NCI-H82 treated with DMSO at 0.1 percent for 48 hours (cell line): Measurements from ENCODE around the gene BARHL2.

ENCODE experiments used
- DNase-seq: peaks from one replicate; lab custom pipeline; 2025; ENCODE audit not compliant: unreplicated experiment; lab: John Stamatoyannopoulos, UW

BARHL2 gene

DNA sequence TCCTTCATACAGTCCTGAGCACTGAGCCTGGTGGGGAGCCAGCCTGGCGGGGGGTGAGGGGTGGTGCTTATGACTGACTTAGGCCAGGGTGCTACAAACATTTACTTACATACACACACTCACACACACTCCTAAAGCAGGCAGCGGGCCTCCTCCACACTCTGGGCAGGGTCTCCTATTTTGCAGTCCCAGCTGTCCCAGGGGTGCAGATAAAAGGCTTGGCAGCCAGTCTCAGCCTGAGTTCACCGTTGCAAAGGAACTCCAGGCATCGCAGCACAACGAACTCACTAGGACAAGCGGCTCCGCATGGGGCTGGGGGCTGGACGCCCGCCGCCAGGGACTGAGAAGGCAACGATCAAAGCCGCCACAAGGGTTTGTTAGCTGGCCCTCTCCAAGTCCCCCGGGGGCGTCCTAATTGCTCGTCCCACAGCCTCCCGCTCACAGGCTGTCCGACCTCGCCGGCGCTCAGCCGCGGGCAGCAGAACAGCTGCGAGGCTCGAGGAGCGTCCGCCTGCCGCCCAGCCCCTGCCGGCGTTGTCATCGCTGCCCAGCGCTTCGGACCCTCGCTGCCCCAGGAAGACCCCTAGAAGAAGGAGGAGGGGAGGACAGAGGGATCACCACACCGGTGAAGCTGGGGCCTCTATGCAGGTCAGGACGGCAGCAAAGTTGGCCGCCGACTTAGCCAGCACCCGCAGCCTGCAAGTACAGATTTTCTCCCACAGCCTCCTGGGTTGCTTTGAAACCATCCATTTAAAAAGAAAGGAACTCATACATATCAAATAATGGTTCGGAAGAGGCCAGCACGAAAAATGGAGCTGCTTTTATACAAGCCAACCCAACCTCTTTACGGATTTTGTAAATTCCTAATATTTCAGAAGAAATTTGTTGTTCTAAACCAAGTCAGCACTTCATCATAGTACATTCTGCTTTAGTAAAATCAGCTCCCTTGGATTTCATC lies 6.2 kb downstream of the BARHL2 start:
- DNase-seq, result no peak

DNA sequence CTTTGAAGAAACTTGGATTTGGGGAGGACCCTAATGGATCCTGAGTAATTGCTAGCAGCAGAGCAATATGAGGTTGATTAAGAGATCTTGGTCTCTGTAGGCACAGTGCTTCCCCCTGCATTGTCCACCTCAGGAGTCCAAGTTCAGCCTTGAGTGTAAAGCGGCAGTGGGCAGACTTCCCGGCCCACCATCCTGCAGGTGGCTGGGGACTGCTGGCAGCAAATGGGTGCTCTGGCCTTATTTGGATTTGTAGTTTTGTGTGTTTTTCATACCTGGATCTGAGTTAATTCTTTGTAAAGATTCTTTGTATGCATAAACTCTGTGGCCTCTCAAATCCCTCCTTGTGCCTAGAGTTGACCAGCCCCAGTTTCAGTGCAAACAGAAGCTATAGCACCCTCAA lies 7.6 kb downstream of the BARHL2 start:
- no peak for DNase-seq

DNA sequence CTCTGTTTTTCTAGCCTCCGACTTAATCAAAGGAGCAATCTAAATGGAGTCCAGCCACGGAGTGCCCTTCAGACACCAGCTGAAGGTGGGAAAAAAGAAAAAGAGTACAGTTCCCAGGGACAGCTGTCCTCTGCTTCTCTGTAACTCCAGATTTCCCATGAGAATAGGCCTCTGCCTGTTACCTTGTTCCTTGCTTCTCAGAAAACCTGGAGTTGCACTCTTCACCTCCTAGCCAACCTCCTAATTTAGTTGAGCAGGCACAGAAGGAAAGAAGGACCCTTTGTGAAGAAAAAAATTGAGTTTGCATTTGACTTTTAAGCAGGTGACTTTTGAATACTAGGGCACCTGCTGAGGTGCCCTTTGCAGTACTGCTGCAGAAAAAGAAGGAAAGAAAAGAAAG lies 8.3 kb downstream of the BARHL2 start:
- DNase-seq, result no peak

DNA sequence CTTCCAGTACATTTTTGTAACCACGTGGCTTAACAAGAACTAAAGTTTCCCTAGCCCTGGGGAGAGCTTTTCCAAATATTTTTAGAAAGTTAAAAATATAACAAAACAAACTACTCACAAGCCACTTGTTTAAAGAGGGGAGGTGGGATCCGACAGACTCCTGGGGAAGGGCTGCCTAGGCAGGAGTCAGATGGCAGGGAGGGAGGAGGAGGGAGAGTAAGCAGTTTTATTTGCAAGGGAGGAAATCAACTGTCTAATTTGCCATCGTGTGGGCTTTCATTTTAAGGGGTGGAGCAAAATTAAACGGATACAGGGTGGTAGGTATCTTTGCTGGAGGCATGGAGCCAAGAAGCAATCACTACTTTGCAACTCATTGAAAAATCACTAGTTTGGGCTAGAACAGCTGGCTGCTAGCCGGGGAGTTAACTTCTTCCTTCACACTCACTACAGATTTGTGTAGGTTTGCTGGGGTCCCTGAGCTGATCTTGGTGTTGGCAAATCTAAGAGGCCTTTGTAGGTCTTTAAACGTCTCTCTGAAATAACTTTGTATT lies 8.8 kb downstream of the BARHL2 start:
- no peak for DNase-seq

DNA sequence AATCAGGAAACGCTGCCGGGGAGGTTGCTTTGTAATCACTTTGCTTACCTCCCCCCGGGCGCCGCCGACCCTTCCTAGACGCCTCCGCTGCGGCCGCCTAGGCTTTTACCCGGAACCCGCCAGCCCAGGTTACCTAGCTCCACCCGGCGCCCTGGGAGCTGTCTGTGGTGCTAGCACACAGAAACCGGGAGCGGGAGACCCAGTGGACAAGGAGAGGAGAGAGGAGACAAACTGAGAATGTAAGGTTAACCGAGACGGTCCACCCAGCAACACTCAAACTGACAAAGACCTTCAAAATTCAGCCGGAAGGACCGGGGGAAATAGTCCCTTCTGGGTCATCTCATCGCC lies 9.8 kb downstream of the BARHL2 start:
- no peak for DNase-seq

DNA sequence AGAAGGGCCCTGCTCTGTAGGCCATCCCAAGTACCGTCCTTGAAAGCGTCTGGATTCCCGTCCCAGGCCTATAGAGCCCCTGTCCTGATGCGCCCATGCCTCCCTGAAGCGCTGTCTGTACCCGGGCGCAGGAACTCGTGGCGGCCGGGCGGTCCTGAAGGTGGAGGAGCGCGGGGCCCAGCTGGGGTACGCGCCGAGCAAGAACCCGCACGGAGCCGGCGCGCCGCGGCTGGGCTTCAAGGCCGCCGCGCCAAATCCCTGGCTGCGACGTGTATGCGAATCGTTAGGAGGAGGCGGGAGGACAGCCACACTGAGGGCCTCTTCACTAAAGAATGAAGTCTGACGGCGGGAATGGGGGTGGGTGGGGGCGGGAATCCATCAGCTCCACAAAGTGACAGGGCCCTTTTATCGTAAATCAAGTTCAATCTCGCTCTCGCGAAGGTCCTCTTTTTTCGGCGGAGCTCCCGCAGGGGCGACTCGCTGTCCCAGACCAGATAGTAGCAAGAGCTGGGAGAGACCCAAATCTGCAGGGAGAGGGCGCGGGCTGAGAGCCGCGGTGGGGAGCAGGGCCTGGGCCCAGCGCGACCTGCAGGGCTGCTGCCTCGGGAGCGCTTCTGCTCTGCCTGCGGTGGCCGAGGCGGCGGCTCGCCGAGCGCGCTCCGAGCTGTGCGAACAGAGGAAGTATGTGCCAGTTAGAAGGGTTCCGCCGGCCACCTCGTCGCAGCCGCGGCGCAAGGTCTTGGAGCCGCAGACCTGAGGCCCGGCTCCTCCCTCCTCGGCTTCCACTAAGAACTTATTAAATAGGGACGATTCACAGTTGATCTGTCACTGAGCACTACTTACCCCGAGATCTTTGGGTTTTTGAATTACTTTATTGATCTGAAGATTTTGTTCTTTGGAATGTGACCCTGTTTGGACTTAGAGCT lies 10.4 kb downstream of the BARHL2 start:
- DNase-seq, result no peak

DNA sequence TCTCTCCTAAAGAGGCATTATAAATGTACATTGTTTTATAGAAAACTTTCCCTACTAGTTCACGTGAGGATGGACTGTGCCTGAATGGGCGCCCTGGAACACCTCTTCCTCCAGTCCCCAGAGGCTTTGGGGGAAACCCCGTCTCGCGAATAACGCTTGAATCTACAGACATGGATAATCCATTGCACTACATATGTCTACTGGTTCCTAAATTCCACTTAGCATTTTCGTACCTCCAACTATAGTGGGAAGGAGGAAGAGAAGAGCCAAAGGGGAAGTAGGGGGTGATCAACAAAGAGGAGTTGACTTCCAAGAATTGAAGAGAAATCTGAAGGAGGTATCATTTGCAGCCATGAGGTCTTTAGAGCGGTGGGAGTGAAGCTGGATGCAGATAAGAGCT lies 11.1 kb downstream of the BARHL2 start:
- DNase-seq, result no peak

DNA sequence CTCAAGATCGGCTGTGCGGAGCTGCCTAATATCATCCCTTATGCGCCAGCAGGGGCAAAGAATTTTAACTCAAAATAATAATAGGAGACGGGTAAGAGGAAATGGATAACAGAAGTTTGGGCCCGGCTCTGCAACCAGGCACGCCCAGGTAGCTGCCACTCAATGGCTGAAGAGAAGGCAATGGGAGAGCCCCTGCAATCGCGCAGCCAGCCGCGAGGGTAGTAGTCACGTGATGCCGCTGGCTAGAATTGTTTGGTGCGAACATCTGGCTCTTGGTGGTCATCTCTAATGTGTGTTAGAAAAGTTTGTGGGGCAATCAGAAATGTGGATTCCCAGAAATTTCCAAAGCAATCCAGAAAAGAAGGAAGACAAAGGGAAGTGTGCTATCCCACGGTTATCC lies 12.3 kb downstream of the BARHL2 start:
- no peak for DNase-seq

DNA sequence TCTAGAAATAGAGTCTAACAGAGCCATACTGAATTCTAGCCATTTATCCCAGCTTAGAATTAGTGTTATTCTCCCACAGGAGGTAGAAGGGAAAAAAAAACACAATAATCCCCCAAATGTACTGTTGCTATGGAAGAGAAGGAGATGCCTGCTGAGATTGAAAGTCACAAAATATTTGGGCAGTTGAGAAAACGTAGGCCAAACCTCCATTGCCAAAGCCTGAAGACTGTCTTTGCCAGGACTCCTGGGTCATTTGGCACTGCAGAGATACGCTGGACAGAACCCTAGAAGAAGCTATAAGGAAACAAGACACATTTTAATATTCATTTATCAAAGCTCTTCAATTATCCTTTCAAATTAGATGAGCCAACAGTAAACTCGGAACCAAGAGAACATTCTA lies 22.3 kb downstream of the BARHL2 start:
- no peak for DNase-seq

DNA sequence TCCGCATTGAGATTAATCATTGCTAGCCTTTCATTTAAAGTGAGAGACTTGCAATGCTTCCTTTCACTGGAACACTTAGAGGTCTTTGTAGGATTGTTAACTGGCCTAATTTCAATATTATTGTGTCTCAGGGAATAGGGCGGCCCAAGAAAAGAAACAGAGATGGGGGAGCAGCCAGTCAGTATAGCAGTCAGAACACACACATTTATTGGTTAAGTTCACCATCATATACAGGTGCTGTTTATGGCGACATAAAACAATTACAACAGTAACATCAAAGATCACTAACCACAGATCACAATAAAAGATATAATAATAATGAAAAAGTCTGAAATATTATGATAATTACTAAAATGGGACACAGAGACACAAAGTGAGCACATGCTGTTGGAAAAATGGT lies 29.4 kb downstream of the BARHL2 start:
- no peak for DNase-seq

DNA sequence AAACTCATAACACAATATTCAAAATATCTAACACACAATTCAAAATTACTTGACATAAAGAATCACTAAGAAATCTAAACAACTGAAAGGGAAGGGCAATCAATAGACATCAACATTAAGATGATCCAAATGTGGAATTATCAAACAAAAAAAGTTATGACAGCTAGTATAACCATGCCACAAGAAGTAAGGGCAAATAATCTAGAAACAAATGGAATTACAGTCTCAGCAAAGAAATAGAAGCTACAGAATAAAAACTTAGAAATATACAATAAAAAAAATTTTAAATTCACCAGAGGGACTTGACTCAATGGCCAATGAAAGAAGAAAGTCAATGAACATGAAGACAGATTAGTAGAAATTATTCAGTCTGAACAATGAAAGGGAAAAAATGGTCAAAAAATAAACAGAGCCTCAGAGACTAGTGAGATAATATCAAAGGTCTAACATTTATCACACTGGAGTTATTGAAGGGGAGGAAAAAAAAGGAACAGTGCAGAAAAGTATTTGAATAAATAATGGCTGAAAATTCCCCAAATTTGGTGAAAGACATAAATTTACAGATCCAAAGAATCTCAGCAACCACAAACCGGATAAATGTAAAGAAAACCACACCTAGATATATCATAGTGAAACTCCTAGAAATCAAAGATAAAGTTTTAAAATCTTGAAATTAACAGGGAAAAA lies 41.8 kb downstream of the BARHL2 start:
- no peak for DNase-seq

DNA sequence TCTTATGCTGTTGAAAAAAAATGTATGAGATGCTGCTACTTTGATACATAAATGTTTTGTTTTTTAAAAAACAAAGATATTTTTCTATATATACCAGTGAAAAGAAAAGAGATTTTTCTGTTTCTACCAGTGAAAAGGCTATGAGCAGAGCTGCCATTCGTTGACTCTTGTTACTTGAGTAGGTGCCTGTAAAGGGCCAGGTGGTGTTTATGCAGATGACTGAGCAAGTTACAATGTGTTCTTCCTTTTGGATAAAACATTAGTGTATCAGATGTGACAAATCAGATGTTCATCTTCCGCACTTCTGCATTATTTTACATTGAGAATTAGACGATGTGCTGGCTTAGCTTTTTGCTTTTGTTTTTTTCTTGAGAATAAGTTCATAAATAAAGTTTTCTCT lies 45.4 kb downstream of the BARHL2 start:
- DNase-seq, result no peak

DNA sequence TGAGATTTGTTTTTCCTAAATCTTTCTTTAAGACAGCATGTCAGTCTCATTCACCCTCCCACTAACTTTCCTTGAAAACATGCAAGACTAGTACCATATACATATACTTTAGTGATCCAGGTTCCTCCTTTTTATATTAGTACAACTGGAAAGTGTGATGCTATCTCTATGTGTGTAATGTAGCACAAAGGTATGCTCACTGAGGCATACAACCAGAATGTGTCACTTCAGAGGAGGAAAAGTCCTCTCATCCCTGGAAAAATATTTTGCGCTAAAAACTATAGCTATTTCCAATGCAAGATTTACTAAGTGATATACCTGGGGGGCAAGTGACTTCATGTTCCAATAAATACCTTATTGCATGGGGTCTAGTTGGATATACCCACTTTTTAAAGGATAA lies 45.9 kb downstream of the BARHL2 start:
- no peak for DNase-seq
